ENCODE results near the gene CD1E.
"Not testable (repeated sequence)": the region's sequence is repeated elsewhere in the genome, so short reads cannot be mapped to it uniquely, and the experiment has no call there.

CD1E gene

DNA sequence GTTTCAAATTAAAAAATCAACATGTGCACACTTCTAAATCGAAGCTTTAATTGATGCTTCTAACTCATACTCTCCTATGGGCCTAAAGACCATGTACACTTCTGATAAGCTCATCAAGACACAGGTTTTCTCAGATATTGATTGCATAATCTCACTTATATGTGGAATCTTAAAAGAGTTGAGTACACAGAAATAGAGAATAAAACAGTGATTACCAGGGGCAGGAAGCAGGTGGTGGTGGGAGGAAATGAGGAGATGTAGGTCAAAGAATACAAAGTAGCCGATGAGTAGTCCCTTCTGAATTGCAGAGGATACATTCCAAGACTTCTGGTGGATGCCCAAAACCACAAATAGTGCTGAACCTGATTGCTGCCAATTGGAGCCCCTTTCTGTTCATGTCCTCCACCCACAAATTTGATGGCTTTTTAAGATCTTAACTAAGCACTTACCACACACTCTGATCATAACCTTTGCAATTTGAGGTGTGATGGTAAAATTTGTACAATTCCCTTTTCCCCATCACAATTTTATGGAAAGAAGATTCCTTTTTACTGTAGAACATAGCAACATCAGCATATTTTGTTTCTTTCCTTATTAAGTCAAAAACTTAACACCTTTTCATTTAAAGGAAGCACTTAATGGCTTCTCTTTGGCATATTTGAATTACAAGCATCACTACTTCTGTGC, 19.0 kb upstream of the CD1E start:
- DNase-seq (ENCODE audit: low read depth), result no peak
- no peak overlapping the region for H3K4me3 ChIP-seq (replicated peaks; ENCODE audit: low read depth, low read length)
- TF ChIP-seq, protein P1, sequence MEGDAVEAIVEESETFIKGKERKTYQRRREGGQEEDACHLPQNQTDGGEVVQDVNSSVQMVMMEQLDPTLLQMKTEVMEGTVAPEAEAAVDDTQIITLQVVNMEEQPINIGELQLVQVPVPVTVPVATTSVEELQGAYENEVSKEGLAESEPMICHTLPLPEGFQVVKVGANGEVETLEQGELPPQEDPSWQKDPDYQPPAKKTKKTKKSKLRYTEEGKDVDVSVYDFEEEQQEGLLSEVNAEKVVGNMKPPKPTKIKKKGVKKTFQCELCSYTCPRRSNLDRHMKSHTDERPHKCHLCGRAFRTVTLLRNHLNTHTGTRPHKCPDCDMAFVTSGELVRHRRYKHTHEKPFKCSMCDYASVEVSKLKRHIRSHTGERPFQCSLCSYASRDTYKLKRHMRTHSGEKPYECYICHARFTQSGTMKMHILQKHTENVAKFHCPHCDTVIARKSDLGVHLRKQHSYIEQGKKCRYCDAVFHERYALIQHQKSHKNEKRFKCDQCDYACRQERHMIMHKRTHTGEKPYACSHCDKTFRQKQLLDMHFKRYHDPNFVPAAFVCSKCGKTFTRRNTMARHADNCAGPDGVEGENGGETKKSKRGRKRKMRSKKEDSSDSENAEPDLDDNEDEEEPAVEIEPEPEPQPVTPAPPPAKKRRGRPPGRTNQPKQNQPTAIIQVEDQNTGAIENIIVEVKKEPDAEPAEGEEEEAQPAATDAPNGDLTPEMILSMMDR (IDR thresholded peaks at IDR 0.05; ENCODE audit: low read length, missing control alignments), result no peak

DNA sequence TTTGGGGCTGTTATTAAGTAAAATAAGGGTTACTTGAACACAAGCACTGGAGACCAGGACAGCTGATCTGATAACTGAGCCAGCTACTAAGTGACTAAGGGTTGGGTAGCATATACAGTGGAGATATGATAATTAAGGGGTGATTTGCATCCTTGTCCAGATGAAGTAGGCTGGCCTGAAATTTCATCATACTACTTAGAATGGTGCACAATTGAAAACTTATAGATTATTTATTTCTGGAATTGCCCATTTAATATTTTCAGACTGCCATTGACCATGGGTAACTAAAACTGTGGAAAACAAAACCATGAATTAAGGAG, 18.5 kb upstream of the CD1E start:
- TF ChIP-seq, protein P1 (IDR thresholded peaks at IDR 0.05; ENCODE audit: low read length, missing control alignments), result no peak
- no peak for DNase-seq (ENCODE audit: low read depth)
- no peak overlapping the region for H3K4me3 ChIP-seq (replicated peaks; ENCODE audit: low read depth, low read length)

GRCh38 chr1:158336413-158336812, 17.3 kb upstream of the CD1E start:
- DNase-seq (ENCODE audit: low read depth), result not testable (repeated sequence)

GRCh38 chr1:158348946-158349345, 4.7 kb upstream of the CD1E start:
- not testable (repeated sequence) for DNase-seq (ENCODE audit: low read depth); H3K4me3 ChIP-seq (replicated peaks; ENCODE audit: low read depth, low read length)

More at GRCh38 chr1:158336413-158336812, 17.3 kb upstream of the CD1E start:
- H3K4me3 ChIP-seq (replicated peaks; ENCODE audit: low read depth, low read length), result not testable (repeated sequence)

GRCh38 chr1:158354255-158354654, 561 bp downstream of the CD1E start:
- no peak for DNase-seq (ENCODE audit: low read depth)
- H3K4me3 ChIP-seq (replicated peaks; ENCODE audit: low read depth, low read length), result no peak overlapping the region
- TF ChIP-seq, protein P1 (IDR thresholded peaks at IDR 0.05; ENCODE audit: low read length, missing control alignments), result no peak

DNA sequence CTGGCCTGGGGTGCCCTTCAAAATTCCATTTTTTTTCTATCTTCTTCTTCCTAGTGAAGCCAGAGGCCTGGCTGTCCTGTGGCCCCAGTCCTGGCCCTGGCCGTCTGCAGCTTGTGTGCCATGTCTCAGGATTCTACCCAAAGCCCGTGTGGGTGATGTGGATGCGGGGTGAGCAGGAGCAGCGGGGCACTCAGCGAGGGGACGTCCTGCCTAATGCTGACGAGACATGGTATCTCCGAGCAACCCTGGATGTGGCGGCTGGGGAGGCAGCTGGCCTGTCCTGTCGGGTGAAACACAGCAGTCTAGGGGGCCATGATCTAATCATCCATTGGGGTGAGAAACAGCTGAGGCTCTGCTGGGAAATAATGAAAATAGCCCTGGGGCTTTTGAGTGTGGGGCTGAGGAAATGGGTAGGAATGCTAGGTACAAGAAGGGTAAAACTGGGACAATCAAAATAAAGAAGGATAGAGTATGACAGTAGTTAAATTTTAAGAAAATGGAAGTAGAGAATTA, 2.1 kb downstream of the CD1E start:
- TF ChIP-seq, protein P1 (IDR thresholded peaks at IDR 0.05; ENCODE audit: low read length, missing control alignments), result no peak
- H3K4me3 ChIP-seq (replicated peaks; ENCODE audit: low read depth, low read length), result no peak overlapping the region

DNA sequence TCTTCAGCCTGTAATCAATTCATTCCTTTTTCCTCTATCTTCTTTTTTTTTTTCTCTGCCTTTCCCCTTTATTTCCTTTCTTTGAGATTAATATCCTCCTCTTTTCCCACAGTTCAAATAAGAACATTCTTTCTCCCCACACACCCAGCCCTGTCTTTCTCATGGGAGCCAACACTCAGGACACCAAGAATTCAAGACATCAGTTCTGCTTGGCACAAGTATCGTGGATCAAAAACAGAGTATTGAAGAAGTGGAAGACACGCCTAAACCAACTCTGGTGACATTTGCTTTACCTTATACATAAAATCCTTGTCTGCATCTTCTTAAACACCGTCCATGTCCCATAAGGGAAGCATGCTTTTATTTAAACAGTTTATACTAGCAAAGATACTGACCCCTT, 2.9 kb downstream of the CD1E start:
- TF ChIP-seq, protein P1 (IDR thresholded peaks at IDR 0.05; ENCODE audit: low read length, missing control alignments), result no peak
- no peak for DNase-seq (ENCODE audit: low read depth)
- no peak overlapping the region for H3K4me3 ChIP-seq (replicated peaks; ENCODE audit: low read depth, low read length)

More for the DNA sequence above, 2.1 kb downstream of the CD1E start:
- DNase-seq (ENCODE audit: low read depth), result no peak

DNA sequence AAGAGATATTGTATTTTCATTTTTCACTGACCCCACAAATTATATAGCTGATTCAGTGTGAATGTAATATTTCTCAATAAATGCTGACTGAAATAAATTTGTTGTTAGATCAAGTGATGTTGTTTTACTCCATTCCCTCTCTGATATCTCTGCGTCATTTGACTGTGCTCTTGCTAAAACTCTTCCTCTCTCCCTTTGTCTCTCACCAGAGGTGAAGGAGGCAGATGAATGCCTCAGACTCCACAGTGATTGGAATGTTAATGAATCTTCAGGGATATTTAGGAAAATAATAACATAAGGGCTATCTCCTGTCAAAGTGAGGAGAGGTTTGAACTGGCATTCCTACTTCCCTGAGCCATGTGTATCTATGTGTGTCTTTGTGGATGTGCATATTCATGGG, 3.7 kb downstream of the CD1E start:
- H3K4me3 ChIP-seq (replicated peaks; ENCODE audit: low read depth, low read length), result no peak overlapping the region
- DNase-seq (ENCODE audit: low read depth), result no peak
- TF ChIP-seq, protein P1 (IDR thresholded peaks at IDR 0.05; ENCODE audit: low read length, missing control alignments), result no peak
